NCI-H748 (cell line): ENCODE measurements around the gene EIPR1.
"Not testable (repeated sequence)": the region's sequence is repeated elsewhere in the genome, so short reads cannot be mapped to it uniquely, and the experiment has no call there.

Source experiments
- DNase-seq: peaks from one replicate; lab custom pipeline; 2025; ENCODE audit not compliant: unreplicated experiment; lab: John Stamatoyannopoulos, UW

EIPR1 gene

GRCh38 chr2:3182848-3183247 lies 194.8 kb downstream of the EIPR1 start:
- DNase-seq = no peak

- no peak for DNase-seq
These were observed 196.1 kb downstream of the EIPR1 start for GRCh38 chr2:3181416-3182010.

GRCh38 chr2:3180909-3181221 lies 196.8 kb downstream of the EIPR1 start:
- DNase-seq = not testable (repeated sequence)

GRCh38 chr2:3180082-3180908 lies 197.3 kb downstream of the EIPR1 start:
- DNase-seq = no peak

- no peak for DNase-seq
These were observed 198.0 kb downstream of the EIPR1 start for GRCh38 chr2:3179626-3180025.

GRCh38 chr2:3179208-3179607 lies 198.4 kb downstream of the EIPR1 start:
- peak; percentile 35 for DNase-seq

- no peak for DNase-seq
These were observed 199.0 kb downstream of the EIPR1 start for GRCh38 chr2:3178578-3179031.

- no peak for DNase-seq
These were observed 199.6 kb downstream of the EIPR1 start for GRCh38 chr2:3177891-3178577.

GRCh38 chr2:3176869-3177255 lies 200.8 kb downstream of the EIPR1 start:
- no peak for DNase-seq

GRCh38 chr2:3176071-3176868 lies 201.3 kb downstream of the EIPR1 start:
- no peak for DNase-seq

- DNase-seq = no peak
These were observed 202.1 kb downstream of the EIPR1 start for GRCh38 chr2:3175568-3175955.

GRCh38 chr2:3174626-3175567 lies 202.7 kb downstream of the EIPR1 start:
- no peak for DNase-seq

GRCh38 chr2:3173031-3173430 lies 204.6 kb downstream of the EIPR1 start:
- DNase-seq = no peak

- peak; percentile 58 for DNase-seq
These were observed 205.2 kb downstream of the EIPR1 start for GRCh38 chr2:3172265-3172935.

- DNase-seq = no peak
These were observed 205.9 kb downstream of the EIPR1 start for GRCh38 chr2:3171564-3172264.

GRCh38 chr2:3170792-3171455 lies 206.7 kb downstream of the EIPR1 start:
- no peak for DNase-seq

- no peak for DNase-seq
These were observed 208.3 kb downstream of the EIPR1 start for GRCh38 chr2:3169106-3169870.
